HG03060 (cell line): Measurements from ENCODE around the gene ADCY7.

Source experiments
- ATAC-seq: cut with Tn5 transposase; IDR thresholded peaks from one replicate; pipeline ENCODE4 v1.9.1; 2021; ENCODE audit warnings: low read depth, moderate number of reproducible peaks; ENCODE audit not compliant: unreplicated experiment

Gene ADCY7

GRCh38 chr16:50265716-50266336, 525 bp upstream of the ADCY7 start:
- no peak for ATAC-seq

DNA sequence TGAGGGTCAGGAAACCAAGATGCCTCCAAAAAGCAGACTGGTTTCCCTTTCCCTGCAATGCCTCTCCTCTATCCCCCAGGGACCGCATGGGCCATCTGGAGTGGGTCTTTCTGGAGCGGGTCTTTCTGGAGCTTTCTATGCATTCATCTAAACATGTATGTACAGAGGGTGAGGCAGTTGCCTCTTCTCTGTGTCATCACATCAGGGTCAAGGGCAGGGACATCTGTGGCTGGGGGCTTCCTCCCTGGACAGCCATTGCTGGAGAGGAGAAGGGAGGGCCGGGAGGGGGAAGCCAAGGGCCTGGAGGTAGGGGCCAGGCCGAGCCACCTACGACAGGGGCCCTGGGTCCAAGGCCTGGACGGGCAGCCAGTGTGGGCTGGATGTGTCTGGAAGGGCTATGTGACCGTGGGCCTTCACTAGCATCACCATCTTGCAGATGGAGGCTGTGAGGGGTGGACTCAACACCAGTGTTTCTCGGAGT, 840 bp downstream of the ADCY7 start:
- ATAC-seq: no peak

GRCh38 chr16:50267651-50268050, 1.3 kb downstream of the ADCY7 start:
- no peak for ATAC-seq

DNA sequence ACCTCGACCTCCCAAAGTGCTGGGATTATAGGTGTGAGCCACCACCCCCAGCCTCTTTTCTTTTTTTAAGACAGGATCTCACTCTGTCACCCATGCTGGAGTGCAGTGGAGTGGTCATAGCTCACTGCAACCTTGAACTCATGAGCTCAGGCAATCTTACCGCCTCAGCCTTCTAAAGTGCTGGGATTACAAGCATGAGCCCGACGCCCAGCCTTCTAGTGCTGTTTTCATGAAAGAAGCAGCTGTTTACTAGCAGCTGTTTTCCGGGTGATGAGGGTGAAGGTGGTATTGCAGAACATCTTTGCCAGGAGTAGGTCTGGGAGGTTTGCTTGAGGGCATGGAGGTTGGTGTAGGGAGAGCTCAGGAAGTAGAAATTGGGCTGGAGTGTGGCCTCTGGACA, 2.0 kb downstream of the ADCY7 start:
- no peak for ATAC-seq

- ATAC-seq: no peak
These were observed 2.8 kb downstream of the ADCY7 start for GRCh38 chr16:50269061-50269705.

DNA sequence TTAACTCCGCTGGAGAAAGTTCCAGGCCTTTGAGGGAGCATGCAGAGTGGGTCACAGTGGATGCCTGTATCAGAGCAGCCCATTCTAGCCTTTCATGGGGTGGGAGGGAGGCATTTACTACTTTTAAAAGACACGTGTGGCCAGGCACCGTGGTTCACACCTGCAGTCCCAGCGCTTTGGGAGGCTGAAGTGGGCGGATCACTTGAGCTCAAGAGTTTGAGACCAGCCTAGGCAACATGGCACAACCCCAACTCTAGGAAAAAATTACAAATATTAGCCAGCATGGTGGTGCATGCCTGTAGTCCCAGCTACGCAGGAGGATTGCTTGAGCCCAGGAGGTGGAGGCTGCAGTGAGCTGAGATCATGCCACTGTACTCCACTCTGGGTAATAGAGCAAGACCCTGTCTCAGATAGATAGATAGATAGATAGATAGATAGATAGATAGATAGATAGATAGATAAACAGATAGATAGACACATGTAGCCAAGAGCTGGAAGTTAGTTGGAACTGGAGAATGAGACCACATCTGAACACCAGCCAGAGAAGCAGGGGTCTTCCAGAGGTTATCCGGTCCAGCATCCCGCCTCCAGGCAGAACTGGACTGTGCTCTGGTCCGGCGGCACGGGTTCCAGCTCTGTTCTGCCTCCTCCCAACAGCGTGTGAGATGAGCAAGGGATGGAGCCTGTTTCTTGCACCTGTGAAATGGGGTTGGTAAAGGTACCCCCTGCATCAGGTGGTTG, 3.6 kb downstream of the ADCY7 start:
- ATAC-seq: no peak

- no peak for ATAC-seq
These were observed 4.3 kb downstream of the ADCY7 start for GRCh38 chr16:50270510-50271147.

DNA sequence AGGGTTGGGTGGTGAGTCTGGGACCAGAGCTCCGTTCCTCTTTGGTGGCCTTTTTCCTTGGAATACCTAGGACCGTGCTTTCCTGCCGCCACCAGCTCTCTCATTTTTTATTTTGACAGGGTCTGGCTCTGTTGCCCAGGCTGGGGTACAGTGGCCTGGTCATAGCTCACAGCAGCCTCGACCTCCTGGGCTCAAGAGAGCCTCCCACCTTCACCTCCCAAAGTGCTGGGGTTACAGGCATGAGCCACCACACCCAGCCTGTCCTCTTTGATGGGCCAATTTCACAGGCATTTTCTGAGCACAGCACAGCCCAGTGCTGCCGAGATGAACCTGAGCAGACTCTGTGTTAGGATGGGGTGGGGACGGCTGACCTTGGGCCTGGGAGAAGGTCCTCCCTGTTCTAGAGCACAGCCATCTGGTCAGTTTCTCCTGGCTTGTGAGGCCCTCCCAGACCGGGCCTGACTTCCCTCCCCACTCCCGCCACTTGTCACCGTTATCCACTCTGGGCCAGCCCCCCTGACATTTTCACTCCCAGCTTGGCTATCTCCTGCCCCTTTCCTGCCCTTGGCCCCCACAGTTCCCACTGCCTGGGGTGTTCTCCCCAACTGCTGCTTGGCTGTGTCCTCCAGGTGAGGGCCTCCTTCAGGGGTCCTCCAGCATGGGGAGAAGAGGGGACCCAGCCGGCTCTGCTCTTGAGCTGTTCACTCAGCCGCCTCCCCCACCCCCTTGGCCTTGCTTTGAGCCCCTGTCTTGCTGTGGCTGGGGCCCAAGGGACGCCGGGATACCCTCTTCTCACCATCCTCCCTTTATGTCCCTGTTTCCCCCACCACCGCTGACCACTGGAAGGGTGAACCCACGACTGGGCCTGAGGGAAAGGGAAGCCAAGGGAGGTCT, 5.0 kb downstream of the ADCY7 start:
- ATAC-seq: no peak

DNA sequence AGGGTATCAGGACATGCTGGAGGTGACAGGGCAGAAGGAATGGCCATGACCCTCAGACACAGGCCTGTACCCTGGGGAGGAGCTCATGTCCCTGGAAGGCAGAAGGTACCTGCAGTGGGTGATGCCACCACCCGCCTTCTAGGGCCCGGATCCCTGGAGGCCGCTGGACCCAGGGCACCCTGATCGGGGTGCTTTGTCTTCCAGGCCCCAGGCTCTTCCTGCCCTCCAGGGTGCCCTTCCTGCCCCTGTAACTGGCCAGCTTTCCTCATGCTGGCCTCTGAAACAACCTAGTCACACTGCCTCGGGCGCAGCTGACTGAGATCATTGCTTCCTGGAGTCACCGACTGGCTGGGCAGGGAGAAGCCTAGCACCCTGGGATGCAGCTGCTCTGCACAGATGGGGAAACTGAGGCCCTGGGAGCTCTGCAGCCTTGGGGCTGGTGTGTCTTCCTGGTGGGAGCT, 5.8 kb downstream of the ADCY7 start:
- ATAC-seq: no peak

- ATAC-seq: no peak
These were observed 6.5 kb downstream of the ADCY7 start for GRCh38 chr16:50272687-50273381.

GRCh38 chr16:50273382-50273690, 7.0 kb downstream of the ADCY7 start:
- no peak for ATAC-seq

- peak; percentile 36 for ATAC-seq
These were observed 7.6 kb downstream of the ADCY7 start for GRCh38 chr16:50273888-50274325.

- peak; percentile 16 for ATAC-seq
These were observed 8.2 kb downstream of the ADCY7 start for GRCh38 chr16:50274326-50275097.

- ATAC-seq: no peak
These were observed 8.7 kb downstream of the ADCY7 start for GRCh38 chr16:50275098-50275415.

DNA sequence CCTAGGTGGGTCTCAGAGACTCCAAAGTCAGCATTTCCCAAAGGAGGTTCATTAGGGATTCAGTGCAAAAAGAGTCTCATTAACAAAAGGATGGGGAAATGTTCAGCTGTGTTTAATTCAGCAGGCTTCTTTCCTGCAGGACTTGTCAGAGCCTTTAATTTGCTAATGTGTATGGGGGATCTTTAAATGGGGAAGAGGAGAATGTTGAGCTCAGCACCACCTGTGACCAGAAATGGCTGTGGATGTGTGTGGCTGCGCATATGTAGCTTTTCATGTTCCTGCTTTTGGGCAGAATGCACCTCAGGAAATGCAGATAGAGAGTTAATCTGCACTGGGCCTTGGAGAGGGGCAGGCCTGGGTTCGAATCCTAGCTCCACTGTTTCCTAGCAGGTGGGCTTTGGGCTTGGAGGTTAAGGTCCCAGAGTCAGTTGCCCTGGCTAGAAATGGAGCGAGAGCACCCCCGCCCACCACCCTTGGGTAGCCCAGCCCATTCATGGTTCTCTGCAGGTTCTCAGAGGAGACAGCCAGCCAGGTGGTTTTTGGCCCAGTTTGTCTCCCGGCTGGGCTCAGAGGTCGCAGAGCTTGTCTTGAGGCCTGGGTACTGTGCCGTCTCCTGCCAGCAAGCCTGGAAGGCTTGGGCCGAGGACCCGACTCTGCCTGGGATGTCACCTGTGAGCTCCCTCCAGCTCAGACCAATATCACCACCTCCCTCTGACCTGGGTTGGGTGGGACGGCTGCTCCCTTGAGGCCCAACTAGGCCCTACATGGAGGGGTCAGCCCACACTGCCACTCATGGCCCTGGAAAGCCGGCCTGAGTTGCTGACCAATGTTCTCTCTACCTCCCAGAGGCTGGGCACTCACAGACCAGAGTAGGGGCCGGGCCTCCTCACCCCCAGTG, 9.3 kb downstream of the ADCY7 start:
- ATAC-seq: no peak

DNA sequence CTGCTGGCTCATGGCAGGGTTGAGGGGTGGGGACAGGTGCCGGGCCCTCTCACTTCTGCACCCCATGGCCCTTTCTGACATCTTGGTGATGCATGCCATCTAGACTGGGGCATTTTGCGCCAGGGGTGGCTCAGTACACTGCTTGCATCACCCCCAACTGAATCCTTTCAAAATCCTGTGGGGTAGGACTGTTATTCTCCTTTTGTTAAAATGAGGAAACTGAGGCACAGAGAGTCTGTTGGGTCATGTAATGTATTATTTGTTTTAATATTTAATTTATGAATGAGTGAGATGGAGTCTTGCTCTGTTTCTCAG, 9.9 kb downstream of the ADCY7 start:
- ATAC-seq: no peak

DNA sequence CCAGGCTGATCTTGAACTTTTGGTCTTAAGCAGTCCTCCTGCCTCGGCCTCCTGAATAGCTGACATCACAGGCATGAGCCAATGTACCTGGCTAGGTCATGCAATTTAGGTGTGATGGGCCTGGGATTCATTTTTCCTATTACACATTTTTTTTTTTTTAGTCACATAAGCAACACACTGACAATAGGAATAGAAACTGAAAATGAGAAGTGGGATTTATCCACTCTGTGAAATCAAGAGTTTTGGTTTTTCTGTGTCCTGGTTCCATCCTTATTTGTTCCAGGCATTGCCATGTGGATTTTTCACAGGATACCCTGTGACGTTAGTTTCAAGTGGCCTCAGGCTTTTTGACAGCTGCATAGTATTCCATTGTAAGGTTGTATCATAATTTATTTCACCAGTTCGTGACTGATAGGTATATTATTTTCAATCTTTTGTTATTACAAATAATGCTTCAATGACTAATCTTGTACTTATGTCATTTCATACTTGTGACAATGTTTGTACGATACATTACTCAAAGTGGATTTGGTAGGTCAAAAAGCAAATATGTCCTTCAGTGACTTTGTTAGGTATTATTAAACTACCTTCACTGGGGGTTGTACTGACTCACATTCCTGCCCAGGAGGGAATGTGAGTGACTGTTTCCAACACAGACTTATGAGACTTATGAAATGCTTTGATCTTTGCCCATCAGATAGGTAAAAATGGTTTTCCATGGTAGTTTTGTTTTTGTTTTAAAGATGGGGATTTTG, 10.6 kb downstream of the ADCY7 start:
- ATAC-seq: no peak

DNA sequence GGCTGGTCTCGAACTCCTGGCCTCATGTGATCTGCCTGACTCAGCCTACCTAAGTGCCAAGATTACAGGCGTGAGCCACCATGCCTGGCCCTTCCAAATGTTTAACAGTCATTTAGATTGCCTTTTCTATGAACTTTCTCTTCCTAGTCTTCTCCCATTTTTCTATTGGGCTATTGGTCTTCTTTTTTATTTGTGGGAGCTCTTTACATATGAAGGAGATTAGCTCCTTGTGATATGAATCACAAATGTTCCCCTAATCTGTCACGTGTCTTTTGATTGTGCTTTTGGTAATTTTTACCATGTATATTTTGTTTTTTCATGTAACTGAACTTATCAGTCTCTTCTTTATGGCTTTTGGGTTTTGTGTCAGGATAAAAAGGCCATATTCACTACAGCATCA, 11.9 kb downstream of the ADCY7 start:
- no peak for ATAC-seq
